Stimulated activated effector memory CD8-positive, alpha-beta T cell treated with anti-CD3 and anti-CD28 coated beads, Interleukin-12 subunit alpha, Interleukin-12 subunit beta, amount 100 ng/mL, for 72 hours (primary cell): ENCODE measurements around the gene COL16A1.
"Not testable (repeated sequence)": the region's sequence is repeated elsewhere in the genome, so short reads cannot be mapped to it uniquely, and the experiment has no call there.

Source experiments
- ATAC-seq: fragments of 150-1000 bp; cut with Tn5 transposase; 2 replicates; pipeline ENCODE4 v1.10.0; 2021
- DNase-seq, 2 donors: peaks; one replicate each; pipeline ENCODE4 v3.0.0; 2021 to 2022; ENCODE audit warnings: low spot score in 2 of 2
- H3K27ac Mint-ChIP-seq: one replicate; pipeline ENCODE4 v1.8.0; 2022; ENCODE audit warnings: mild to moderate bottlenecking, mixed read lengths
- H3K36me3 Mint-ChIP-seq: one replicate; pipeline ENCODE4 v1.8.0; 2022; ENCODE audit warnings: mild to moderate bottlenecking, mixed read lengths
- H3K4me1 Mint-ChIP-seq: one replicate; pipeline ENCODE4 v1.8.0; 2022; ENCODE audit warnings: mixed read lengths
- H3K4me3 Mint-ChIP-seq: one replicate; pipeline ENCODE4 v1.8.0; 2022; ENCODE audit warnings: mild to moderate bottlenecking, mixed read lengths
- H3K9me3 Mint-ChIP-seq: one replicate; pipeline ENCODE4 v1.8.0; 2022; ENCODE audit warnings: mixed read lengths

The COL16A1 gene

GRCh38 chr1:31725134-31725533 is 21.3 kb upstream of the COL16A1 start:
- no peak for ATAC-seq
- H3K27ac Mint-ChIP-seq: no peak overlapping the region
- no peak for DNase-seq
- H3K36me3 Mint-ChIP-seq: no peaks in the 10 kb centered on the region
- no peaks in the 10 kb centered on the region for H3K9me3 Mint-ChIP-seq
- H3K4me1 Mint-ChIP-seq: peaks cover 6% of the 10 kb centered on the region
- no peak overlapping the region for H3K4me3 Mint-ChIP-seq

GRCh38 chr1:31723828-31724359 is 20.1 kb upstream of the COL16A1 start:
- DNase-seq (no peak), ATAC-seq (no peak)
- peaks cover 2% of the 10 kb centered on the region for H3K4me1 Mint-ChIP-seq
- no peak overlapping the region for H3K4me3 Mint-ChIP-seq
- H3K36me3 Mint-ChIP-seq: no peaks in the 10 kb centered on the region
- H3K9me3 Mint-ChIP-seq: no peaks in the 10 kb centered on the region
- no peak overlapping the region for H3K27ac Mint-ChIP-seq

GRCh38 chr1:31718327-31718897 is 14.6 kb upstream of the COL16A1 start:
- H3K36me3 Mint-ChIP-seq: no peaks in the 10 kb centered on the region
- H3K4me3 Mint-ChIP-seq: no peak overlapping the region
- H3K4me1 Mint-ChIP-seq: peaks cover 26% of the 10 kb centered on the region
- DNase-seq: no peak
- no peak overlapping the region for H3K27ac Mint-ChIP-seq
- no peaks in the 10 kb centered on the region for H3K9me3 Mint-ChIP-seq
- no peak for ATAC-seq

- ATAC-seq: no peak
These were observed 13.5 kb upstream of the COL16A1 start for GRCh38 chr1:31717341-31717740.

GRCh38 chr1:31715873-31716220 is 12.0 kb upstream of the COL16A1 start:
- Mint-ChIP-seq H3K4me1 (peaks cover 26% of the 10 kb centered on the region), H3K36me3 (no peaks in the 10 kb centered on the region), H3K9me3 (no peaks in the 10 kb centered on the region), H3K27ac (no peak overlapping the region), H3K4me3 (peak overlapping the region; percentile 71)
- ATAC-seq: no peak
- DNase-seq: no peak

More at GRCh38 chr1:31717341-31717740, 13.5 kb upstream of the COL16A1 start:
- Mint-ChIP-seq H3K36me3 (no peaks in the 10 kb centered on the region), H3K4me3 (no peak overlapping the region), H3K4me1 (peaks cover 26% of the 10 kb centered on the region), H3K9me3 (no peaks in the 10 kb centered on the region), H3K27ac (no peak overlapping the region)
- DNase-seq: no peak

GRCh38 chr1:31715087-31715872 is 11.5 kb upstream of the COL16A1 start:
- DNase-seq (no peak), ATAC-seq (peak; percentile 75)
- Mint-ChIP-seq H3K27ac (peak overlapping the region; percentile 26), H3K9me3 (no peaks in the 10 kb centered on the region), H3K4me3 (peak overlapping the region; percentile 71), H3K36me3 (no peaks in the 10 kb centered on the region), H3K4me1 (peaks cover 26% of the 10 kb centered on the region)

- Mint-ChIP-seq H3K27ac (no peak overlapping the region), H3K4me1 (peaks cover 26% of the 10 kb centered on the region), H3K4me3 (peak overlapping the region; percentile 71), H3K9me3 (no peaks in the 10 kb centered on the region), H3K36me3 (no peaks in the 10 kb centered on the region)
- no peak for DNase-seq
- ATAC-seq: peak; percentile 36
These were observed 10.7 kb upstream of the COL16A1 start for GRCh38 chr1:31714442-31715086.

GRCh38 chr1:31712630-31713029 is 8.8 kb upstream of the COL16A1 start:
- Mint-ChIP-seq H3K27ac (no peak overlapping the region), H3K4me1 (peaks cover 36% of the 10 kb centered on the region), H3K4me3 (no peak overlapping the region), H3K9me3 (no peaks in the 10 kb centered on the region), H3K36me3 (no peaks in the 10 kb centered on the region)
- no peak for ATAC-seq
- no peak for DNase-seq

GRCh38 chr1:31712068-31712467 is 8.3 kb upstream of the COL16A1 start:
- no peak for DNase-seq
- no peaks in the 10 kb centered on the region for H3K9me3 Mint-ChIP-seq
- peaks cover 41% of the 10 kb centered on the region for H3K4me1 Mint-ChIP-seq
- no peak overlapping the region for H3K27ac Mint-ChIP-seq
- no peaks in the 10 kb centered on the region for H3K36me3 Mint-ChIP-seq
- ATAC-seq: no peak
- H3K4me3 Mint-ChIP-seq: no peak overlapping the region

- Mint-ChIP-seq H3K9me3 (no peaks in the 10 kb centered on the region), H3K4me1 (peaks cover 45% of the 10 kb centered on the region), H3K36me3 (peaks cover 11% of the 10 kb centered on the region), H3K4me3 (no peak overlapping the region), H3K27ac (no peak overlapping the region)
- DNase-seq (no peak), ATAC-seq (no peak)
These were observed 4.5 kb upstream of the COL16A1 start for GRCh38 chr1:31708324-31708723.

GRCh38 chr1:31707711-31708110 is 3.9 kb upstream of the COL16A1 start:
- ATAC-seq (peak; percentile 36), DNase-seq (no peak)
- Mint-ChIP-seq H3K27ac (peak overlapping the region; percentile 30), H3K9me3 (no peaks in the 10 kb centered on the region), H3K4me1 (peaks cover 45% of the 10 kb centered on the region), H3K4me3 (no peak overlapping the region), H3K36me3 (peaks cover 11% of the 10 kb centered on the region)

- H3K27ac Mint-ChIP-seq: peak overlapping the region; percentile 30
- not testable (repeated sequence) for ATAC-seq, H3K4me3 Mint-ChIP-seq, DNase-seq, H3K9me3 Mint-ChIP-seq
- peaks cover 50% of the 10 kb centered on the region for H3K4me1 Mint-ChIP-seq
- peaks cover 11% of the 10 kb centered on the region for H3K36me3 Mint-ChIP-seq
These were observed 3.3 kb upstream of the COL16A1 start for GRCh38 chr1:31707059-31707600.

- H3K4me3 Mint-ChIP-seq: no peak overlapping the region
- DNase-seq (no peak), ATAC-seq (no peak)
- peaks cover 52% of the 10 kb centered on the region for H3K4me1 Mint-ChIP-seq
- H3K36me3 Mint-ChIP-seq: peaks cover 11% of the 10 kb centered on the region
- H3K9me3 Mint-ChIP-seq: no peaks in the 10 kb centered on the region
- no peak overlapping the region for H3K27ac Mint-ChIP-seq
These were observed 2.7 kb upstream of the COL16A1 start for GRCh38 chr1:31706384-31707058.

GRCh38 chr1:31705080-31705866 is 1.5 kb upstream of the COL16A1 start:
- Mint-ChIP-seq H3K4me1 (peaks cover 64% of the 10 kb centered on the region), H3K4me3 (peak overlapping the region; percentile 60), H3K36me3 (peaks cover 11% of the 10 kb centered on the region), H3K27ac (peak overlapping the region; percentile 81), H3K9me3 (no peaks in the 10 kb centered on the region)
- DNase-seq: peak; percentile 66 to 85
- peak; percentile 87 for ATAC-seq
